Measurements from ENCODE around the gene TWF2. TPM values are rescaled to one million over a fixed set of nuclear protein-coding genes. Genes with fewer than 3 reads are reported as not detected.
A peak's percentile ranks its signal among the peaks of the same experiment; 100 is the strongest.

TWF2 gene
- total RNA-seq, 4 donors from 2014 or later = 31.6 to 74.9 (median 55.7) TPM

GRCh38 chr3:52202384-52203077 lies 36.4 kb downstream of the TWF2 start:
- intact Hi-C loops (cut with DNase I) = no loop called here
- Histone ChIP-seq H3K27me3 (no peaks in the 10 kb centered on the region), H3K9me3 (no peaks in the 10 kb centered on the region), H3K4me1 (peaks cover 3 to 87% (median 27%) of the 10 kb centered on the region in 3 donors), H3K4me3 (no peak overlapping the region), H3K36me3 (peaks cover 18 to 80% (median 22%) of the 10 kb centered on the region in 3 donors), H3K27ac (peak overlapping the region in 1 of 4 donors; percentile 2)
- TF ChIP-seq POLR2A (IDR thresholded peaks at IDR 0.05) (no peak), CTCF (IDR thresholded peaks at IDR 0.05) (no peak)
- DNase-seq = no peak
- 65 to 87% methylated on average over 4 of the region's 4 CpGs for WGBS, 2 donors

- WGBS, 2 donors = 80 to 82% methylated on average over 5 of the region's 5 CpGs
- TF ChIP-seq CTCF (IDR thresholded peaks at IDR 0.05) = no peak
- TF ChIP-seq POLR2A (IDR thresholded peaks at IDR 0.05) = no peak
- no peaks in the 10 kb centered on the region for H3K9me3 ChIP-seq
- peaks cover 9 to 96% (median 41%) of the 10 kb centered on the region in 3 donors for H3K4me1 ChIP-seq
- no peak overlapping the region for H3K4me3 ChIP-seq
- intact Hi-C loops (cut with DNase I) = no loop called here
- H3K36me3 ChIP-seq = peaks cover 14 to 66% (median 18%) of the 10 kb centered on the region in 3 donors
- peak overlapping the region in 2 of 4 donors; percentile 52 to 60 for H3K27ac ChIP-seq
- no peaks in the 10 kb centered on the region for H3K27me3 ChIP-seq
- no peak for DNase-seq
Observed at GRCh38 chr3:52200981-52201679, 37.8 kb downstream of the TWF2 start.

- no peak for DNase-seq
- H3K27ac ChIP-seq = peak overlapping the region; percentile 84 to 95 (median 92)
- H3K9me3 ChIP-seq = no peaks in the 10 kb centered on the region
- peak overlapping the region; percentile 61 to 96 (median 88) for H3K4me3 ChIP-seq
- no peaks in the 10 kb centered on the region for H3K27me3 ChIP-seq
- intact Hi-C loops (cut with DNase I) = no loop called here
- 24 to 48% methylated on average over 7 to 10 of the region's 14 CpGs for WGBS, 2 donors
- peaks cover 9 to 95% (median 41%) of the 10 kb centered on the region in 3 donors for H3K4me1 ChIP-seq
- H3K36me3 ChIP-seq = peaks cover 9 to 44% (median 10%) of the 10 kb centered on the region in 3 donors
- TF ChIP-seq POLR2A (IDR thresholded peaks at IDR 0.05) = no peak
- no peak for TF ChIP-seq CTCF (IDR thresholded peaks at IDR 0.05)
Observed at GRCh38 chr3:52198643-52199608, 40.0 kb downstream of the TWF2 start.

- no peaks in the 10 kb centered on the region for H3K9me3 ChIP-seq
- WGBS, 2 donors = 0% methylated on average over 30 to 39 of the region's 71 CpGs
- intact Hi-C loops (cut with DNase I) = no loop called here
- DNase-seq = peak; percentile 52
- TF ChIP-seq CTCF (IDR thresholded peaks at IDR 0.05) (peak in 4 of 6 experiments; percentile 18 to 30 (median 24)), POLR2A (IDR thresholded peaks at IDR 0.05) (peak in 3 of 4 donors; percentile 63 to 88 (median 83))
- peak within 1 kb of the TSS; percentile 61 to 96 (median 88) for H3K4me3 ChIP-seq
- peaks cover 2 to 35% (median 7%) of the 10 kb centered on the region in 3 donors for H3K36me3 ChIP-seq
- peaks cover 9 to 91% (median 35%) of the 10 kb centered on the region in 3 donors for H3K4me1 ChIP-seq
- peak within 1 kb of the TSS; percentile 84 to 95 (median 92) for H3K27ac ChIP-seq
- H3K27me3 ChIP-seq = no peaks in the 10 kb centered on the region
Observed at GRCh38 chr3:52197842-52198625, 40.9 kb downstream of the TWF2 start, which contains the start of gene ALAS1. TSS of gene ALAS1 (plus strand) at chr3:52198160. CDS start at chr3:52199242, 1,082 bp downstream.

All from esophagus squamous epithelium (tissue), 5 donors.